GM18508 (cell line): ENCODE results near the gene MYBPC3.

Experiments
- ATAC-seq: cut with Tn5 transposase; IDR thresholded peaks from one replicate; pipeline ENCODE4 v1.9.1; 2021; ENCODE audit warnings: moderate number of reproducible peaks; ENCODE audit not compliant: insufficient read depth, unreplicated experiment

MYBPC3 gene

GRCh38 chr11:47359162-47359561, 6.7 kb upstream of the MYBPC3 start:
- no peak for ATAC-seq

DNA sequence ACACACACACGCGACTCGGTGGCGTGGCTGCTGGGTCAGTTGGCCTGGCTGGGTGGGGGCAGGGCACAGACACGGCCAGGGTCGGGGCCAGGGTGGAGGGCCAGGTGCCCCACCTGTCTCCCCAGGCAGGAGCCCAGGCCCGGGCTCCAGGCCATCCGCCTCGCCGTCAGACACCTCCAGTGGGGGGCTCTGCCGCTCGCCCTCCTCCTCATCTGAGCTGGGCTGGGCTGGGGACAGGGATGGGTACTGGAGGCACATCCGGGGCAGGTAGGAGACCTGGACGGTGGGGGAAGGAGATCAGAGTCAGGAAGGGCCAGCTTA, 6.2 kb upstream of the MYBPC3 start:
- ATAC-seq = no peak

DNA sequence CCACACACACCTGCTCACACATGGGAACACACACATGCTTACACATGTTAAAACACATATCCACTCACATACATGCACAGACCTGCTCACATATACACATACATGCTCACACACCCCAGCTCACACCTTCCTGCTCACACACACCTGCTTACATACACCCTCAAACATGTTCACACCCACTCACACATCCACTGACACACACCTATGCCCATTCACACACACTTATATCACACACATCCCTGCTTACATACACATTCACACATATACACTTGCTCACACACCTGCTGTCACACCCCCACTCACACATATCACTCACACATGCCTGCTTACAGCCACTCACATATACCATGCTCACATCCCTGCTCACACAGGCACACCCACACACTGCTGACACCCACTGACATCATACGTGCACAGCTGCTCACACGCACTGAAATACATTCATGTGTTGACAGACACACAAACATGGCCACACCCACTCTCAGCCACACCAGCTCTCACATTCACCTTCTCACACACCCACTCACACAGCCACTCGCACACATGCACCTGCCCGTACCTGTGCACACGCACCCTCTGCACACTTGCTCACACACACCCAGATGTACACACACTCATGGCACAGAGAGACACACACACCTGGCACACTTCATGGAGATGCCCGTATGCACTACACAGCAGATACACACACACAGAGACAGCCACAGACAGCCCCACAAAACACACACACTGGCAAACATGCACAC, 5.7 kb upstream of the MYBPC3 start:
- no peak for ATAC-seq

DNA sequence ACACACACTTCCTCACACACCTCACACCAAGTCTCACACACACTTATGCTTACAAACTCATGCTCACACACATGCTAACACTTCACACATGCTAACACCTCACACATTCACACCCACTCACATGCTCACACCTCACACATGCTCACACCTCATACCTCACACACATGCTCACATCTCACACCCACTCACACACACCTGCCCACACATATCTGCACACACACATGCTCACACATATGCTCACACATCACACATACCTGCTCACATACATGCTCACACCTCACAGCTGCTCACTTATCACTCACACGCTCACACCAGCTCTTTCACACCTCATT, 4.5 kb upstream of the MYBPC3 start:
- no peak for ATAC-seq

DNA sequence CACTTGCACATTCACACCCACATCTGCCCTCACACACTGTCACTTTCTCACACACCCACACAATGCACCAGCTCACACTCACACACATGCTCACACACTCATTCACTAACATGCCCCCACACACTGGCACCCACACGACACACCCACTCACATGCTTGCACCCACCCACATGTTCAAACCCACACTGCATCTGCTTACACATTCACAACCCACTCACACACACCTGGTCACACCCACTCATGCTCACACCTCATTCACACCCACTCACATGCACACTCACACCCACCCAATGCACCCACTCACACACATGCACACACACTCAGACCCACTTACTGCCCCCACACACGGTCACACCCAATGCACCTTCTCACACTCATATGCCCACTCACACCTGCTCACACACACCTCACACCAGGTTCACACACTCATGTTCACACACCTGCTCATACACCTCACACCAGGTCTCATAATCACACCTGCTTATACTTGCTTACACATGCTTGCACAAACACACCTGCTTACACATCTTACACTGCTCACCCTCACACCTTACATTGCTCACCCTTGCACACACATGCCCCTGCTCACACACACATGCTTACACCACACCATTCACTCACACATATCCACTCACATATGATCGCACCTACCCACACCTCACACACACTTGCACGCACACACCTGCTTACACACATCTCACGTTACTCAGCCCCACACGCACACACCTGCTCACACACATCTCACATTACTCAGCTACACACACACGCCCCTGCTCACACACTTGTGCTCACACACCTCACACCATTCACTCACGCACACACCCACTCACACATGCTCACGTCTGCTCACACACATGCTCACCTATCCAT, 3.9 kb upstream of the MYBPC3 start:
- no peak for ATAC-seq

- no peak for ATAC-seq
Measured at GRCh38 chr11:47355283-47356128, 3.0 kb upstream of the MYBPC3 start.

DNA sequence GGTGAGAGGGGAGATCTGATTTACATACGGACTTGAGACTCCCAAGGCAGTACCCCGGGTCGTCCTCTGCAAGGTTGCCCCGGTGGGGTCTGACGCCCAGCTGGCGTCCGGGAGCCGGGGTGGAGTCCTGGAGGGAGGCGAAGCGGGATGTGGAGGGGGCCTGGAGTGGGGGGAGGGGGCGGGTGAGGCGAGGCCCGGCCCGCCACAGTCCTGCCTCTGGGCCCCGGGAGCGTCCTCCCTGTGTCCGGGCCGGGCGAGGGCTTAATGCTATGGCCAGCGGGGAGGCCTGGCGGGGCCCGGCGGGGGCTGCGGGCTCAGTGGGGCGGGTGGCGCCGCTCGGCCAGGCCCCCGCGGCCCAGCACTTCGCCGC, 2.4 kb upstream of the MYBPC3 start:
- ATAC-seq = no peak

DNA sequence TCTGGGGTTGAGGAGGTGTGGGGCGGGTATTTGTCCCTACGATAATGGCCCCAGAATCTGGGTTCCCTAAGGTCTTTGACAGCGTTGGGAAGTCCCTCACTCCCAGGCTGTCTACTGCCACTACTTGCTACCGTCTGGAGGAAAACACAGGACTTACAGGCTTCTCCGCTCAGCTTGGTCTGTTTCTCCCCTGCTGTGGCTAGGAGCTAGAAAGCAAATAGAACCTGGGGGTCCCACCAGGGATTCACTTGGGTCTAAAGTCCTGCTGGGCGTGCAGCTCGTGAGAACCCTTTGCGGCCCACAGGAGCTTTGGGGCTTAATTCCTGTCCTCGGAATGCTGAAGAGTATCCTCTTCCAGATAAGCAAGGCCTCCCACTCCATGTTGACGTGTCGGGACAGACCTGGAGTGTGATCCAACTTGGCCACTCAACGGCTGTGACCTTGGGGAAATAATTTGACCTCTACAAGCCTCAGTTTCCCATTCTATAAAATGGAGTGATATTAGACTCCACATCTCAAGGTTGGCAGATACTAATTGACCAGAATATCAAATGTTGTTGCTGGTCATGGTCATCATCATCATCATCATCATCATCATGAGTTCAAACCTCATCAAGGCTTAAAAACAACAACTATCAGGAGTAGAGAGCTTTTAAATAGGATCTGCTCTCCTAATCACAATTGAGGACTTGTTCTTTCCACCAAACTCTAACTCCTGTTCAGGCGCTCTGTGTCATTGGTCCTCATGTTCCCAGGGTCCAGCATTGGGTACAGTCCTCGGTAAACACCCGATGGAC, 1.7 kb upstream of the MYBPC3 start:
- ATAC-seq = no peak

DNA sequence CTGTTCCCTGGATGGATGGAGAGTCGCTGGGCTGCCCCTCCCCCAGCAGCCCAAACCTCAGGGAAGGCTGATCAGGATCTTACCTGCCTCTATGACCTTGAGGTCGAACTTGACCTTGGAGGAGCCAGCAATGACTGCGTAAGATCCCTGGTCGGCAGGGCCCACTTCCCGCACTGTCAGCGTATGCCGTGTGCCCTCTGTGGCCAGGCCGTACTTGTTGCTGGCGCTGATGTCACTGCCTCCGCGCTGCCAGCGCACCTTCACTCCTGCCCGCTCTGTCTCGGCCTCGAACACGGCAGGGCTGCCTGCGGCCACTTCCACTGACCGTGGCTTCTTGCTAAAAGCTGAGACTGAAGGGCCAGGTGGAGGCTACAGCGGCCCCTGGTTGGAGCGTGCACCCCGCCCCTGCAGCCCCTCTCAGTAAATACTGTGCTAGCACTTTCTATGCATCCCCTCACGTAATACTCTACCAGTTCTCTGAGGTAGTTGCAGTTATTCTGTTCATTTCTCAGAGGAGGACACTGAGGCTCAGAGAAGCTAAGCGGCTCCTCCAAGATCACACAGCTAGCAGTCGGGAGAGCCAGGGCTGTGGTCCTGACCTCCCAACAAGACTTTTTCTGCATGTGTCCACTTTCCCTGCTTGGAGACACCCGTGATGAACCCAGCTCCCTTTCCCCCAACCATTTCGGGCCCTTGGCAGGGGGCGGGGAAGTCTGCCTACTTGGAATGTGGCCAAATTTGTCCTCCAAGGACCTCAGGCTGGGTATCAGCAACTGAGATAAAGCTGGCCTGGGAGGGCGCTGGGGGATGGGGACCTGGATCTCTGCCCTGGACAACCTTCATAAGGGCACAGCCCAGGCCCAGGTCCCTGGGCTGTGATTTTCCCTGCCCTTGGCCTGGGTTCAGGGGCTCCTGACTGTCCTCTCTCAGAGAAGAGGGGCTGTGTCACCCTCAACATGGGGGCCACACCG, 1.1 kb downstream of the MYBPC3 start:
- ATAC-seq = no peak

DNA sequence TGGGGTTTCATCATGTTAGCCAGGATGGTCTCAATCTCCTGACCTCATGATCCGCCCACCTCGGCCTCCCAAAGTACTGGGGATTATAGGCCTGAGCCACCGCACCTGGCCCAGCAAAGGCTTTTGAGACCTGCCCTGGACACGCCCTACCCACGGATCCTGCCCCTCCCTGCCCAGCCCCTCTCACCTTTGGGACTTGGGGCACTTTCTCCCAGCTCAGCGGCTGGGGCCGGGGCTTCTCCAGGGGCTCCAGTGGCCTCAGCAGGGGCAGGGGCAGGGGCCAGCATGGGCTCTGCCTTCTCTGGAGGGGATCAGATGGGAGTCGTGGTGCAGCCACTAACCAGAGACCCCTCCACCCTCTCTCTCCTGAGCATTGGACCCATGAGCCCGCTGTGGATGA, 2.2 kb downstream of the MYBPC3 start:
- ATAC-seq = no peak

GRCh38 chr11:47349521-47350095, 2.9 kb downstream of the MYBPC3 start:
- no peak for ATAC-seq

DNA sequence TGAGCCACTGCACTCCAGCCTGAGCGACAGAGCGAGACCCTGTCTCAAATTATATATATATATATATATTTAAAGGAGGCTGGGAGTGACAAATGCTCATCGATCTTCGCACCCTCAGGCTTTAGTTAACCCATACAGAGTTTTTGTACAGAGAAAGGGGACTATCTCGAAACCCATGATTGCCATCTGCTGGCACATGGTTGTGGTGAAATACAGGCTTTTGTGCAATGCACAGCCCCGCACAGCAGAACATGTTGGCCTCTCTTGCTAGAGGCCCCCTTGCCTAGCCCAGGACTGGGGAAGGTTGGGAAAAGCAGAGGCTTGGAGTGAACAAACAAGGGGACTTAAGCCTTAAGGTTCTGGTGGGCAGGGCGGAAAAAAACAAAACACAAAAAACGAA, 3.6 kb downstream of the MYBPC3 start:
- no peak for ATAC-seq

GRCh38 chr11:47348131-47348802, 4.2 kb downstream of the MYBPC3 start:
- ATAC-seq = no peak

- ATAC-seq = no peak
Measured at GRCh38 chr11:47347137-47347536, 5.4 kb downstream of the MYBPC3 start.

GRCh38 chr11:47345890-47346563, 6.5 kb downstream of the MYBPC3 start:
- no peak for ATAC-seq

GRCh38 chr11:47342854-47343253, 9.6 kb downstream of the MYBPC3 start:
- no peak for ATAC-seq

DNA sequence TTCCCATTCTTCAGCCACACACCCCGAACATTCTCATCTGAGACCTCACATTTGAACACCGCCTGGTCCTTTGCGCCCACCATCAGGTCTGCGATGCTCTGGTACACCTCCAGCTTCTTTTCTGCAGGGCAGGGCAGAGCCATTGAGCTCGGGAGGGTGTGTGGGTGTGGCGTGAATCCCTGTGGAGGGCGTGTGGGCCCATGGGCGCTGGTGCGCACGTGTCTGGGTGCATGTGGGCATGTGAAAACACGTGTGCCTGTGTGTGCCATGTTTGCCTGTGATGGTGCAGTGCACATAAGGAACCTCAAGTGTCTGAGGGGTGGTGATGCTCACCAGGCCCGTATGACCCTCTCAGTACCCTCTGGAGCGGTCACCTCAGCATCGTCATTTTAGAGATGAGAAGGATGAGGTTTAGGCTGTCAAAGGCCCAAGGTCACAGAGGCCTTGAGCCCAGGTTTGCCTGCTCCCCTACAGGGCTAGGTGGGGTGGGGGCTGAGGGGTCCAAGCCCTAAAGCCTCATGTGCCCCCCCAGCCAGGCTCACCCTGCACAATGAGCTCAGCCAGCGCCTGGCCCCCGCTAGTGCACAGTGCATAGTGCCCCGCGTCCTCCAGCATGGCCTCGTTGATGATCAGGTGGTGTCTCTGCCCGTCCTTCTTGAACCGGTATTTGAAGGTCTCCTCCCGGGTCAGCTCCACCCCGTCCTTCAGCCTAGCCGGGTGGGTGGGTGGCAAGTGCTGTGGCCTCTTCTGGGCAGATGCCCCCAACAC, 10.3 kb downstream of the MYBPC3 start:
- ATAC-seq = no peak
